ENCODE data around the gene PRUNE2.

PRUNE2 gene

DNA sequence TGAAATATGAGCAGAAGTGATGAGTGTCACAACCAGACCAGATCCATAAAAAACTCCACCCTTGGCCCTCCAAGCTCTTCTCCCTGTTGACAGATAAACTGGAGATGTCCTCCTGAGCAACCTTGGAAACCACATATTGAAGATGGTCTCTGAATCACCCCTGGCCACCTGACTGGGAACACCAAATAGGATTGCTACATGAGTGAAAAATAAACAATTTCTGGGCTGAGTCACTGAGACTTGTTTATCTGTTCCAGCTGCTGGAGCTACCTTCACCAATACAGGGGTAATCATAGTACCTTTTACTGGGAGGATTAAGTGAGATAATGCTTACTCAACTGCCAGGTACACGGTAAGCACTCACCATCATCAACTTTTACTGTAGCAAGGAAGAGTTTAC lies 88.4 kb downstream of the PRUNE2 start:
- H3K4me1 Mint-ChIP-seq (ENCODE audit: low read depth), result no peaks in the 10 kb centered on the region
- H3K4me3 Mint-ChIP-seq, result no peak overlapping the region
- no peaks in the 10 kb centered on the region for H3K36me3 Mint-ChIP-seq (ENCODE audit: low read depth)
- no peak overlapping the region for H3K27ac Mint-ChIP-seq
- H3K9me3 Mint-ChIP-seq, result no peaks in the 10 kb centered on the region
- H3K27me3 Mint-ChIP-seq (ENCODE audit: low read depth), result peaks cover 4% of the 10 kb centered on the region

DNA sequence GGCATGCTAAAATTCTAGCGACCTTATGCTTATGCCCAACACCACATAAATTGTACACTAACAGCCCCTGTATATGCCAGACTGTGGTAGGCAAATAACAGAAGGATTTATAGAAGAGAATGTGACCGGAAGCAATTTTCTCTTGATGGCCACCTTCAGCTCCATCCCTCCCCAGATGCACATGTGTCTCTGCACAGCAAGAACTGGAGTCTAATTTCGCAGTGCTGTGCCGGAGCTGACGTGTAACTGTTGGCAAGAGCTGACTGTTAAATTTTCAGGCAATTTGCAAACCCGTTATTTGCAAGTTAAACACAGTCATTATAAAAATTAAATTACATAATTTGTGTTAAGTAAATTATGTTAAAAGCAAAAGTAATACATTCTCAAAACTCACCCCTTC lies 93.3 kb downstream of the PRUNE2 start:
- Mint-ChIP-seq H3K4me1 (ENCODE audit: low read depth) (no peaks in the 10 kb centered on the region), H3K27ac (no peak overlapping the region), H3K9me3 (no peaks in the 10 kb centered on the region), H3K36me3 (ENCODE audit: low read depth) (no peaks in the 10 kb centered on the region), H3K4me3 (no peak overlapping the region), H3K27me3 (ENCODE audit: low read depth) (peaks cover 8% of the 10 kb centered on the region)

DNA sequence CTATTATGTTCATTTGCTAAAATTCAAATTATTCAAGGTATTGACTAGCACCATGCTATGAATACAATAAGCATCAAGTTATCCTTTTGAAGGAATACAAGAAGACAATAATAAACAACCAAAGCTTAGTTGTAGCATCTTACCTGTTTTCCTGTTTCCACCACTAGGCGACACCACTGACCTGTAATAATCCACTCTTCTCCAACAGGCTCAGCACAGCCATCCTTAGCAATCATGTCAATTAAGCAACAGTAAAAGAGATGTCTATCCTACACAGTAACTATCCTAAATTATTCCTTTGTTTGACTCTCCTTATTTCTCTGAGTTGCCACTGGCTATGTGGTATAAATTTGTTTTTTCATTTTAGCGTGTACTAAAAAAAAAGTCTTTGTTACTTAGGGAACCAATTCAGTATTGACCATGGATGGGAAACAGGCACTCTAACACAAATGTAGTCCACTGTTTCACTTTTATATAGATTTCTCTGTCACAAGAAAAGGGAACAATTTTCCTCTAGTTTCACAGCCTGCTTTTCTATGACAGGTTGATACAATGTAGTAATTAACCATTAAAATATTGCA lies 95.4 kb downstream of the PRUNE2 start:
- H3K4me1 Mint-ChIP-seq (ENCODE audit: low read depth), result no peaks in the 10 kb centered on the region
- H3K36me3 Mint-ChIP-seq (ENCODE audit: low read depth), result no peaks in the 10 kb centered on the region
- H3K4me3 Mint-ChIP-seq, result no peak overlapping the region
- peaks cover 4% of the 10 kb centered on the region for H3K27me3 Mint-ChIP-seq (ENCODE audit: low read depth)
- H3K9me3 Mint-ChIP-seq, result no peaks in the 10 kb centered on the region
- H3K27ac Mint-ChIP-seq, result no peak overlapping the region

DNA sequence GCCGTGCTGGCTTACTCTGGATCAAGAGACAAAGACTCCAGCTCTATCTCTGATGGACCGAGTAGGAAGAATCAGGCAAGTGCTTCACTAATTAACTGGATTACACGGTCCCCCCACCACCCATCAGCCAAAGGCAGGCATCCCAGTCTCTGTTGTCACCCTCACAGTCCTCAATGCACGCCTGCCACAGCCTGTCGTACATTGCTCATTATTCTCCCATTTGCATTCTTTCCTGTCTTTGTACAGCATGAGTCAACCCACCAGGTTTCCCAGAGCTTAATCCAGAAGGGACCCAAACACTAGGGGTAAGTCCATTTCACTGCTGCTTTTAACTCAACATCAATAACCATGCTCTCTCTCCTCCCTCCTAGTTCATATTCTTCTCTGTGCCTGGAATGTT lies 97.3 kb downstream of the PRUNE2 start:
- Mint-ChIP-seq H3K27ac (no peak overlapping the region), H3K4me3 (no peak overlapping the region), H3K4me1 (ENCODE audit: low read depth) (no peaks in the 10 kb centered on the region), H3K27me3 (ENCODE audit: low read depth) (peaks cover 4% of the 10 kb centered on the region), H3K9me3 (no peaks in the 10 kb centered on the region), H3K36me3 (ENCODE audit: low read depth) (no peaks in the 10 kb centered on the region)

DNA sequence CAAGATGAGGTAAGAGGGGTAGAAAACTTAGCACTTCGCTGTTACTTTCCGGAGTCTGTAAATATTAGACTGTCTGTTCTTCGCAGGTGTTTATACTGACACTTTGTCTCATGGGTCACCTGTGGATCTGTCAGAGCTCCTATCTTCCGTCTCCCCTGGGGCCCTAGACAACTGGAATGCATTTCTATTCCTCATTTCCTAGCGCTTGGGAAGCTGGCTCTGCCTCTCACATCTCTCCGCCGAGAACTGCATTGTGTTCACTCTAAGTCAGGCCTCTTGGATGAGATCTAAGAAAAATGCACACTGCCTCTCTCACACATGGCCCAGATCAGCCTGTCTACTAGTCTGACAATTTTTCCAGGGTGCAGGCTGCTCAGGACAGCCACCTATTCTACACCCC lies 102.2 kb downstream of the PRUNE2 start:
- Mint-ChIP-seq H3K27ac (no peak overlapping the region), H3K4me1 (ENCODE audit: low read depth) (no peaks in the 10 kb centered on the region), H3K4me3 (no peak overlapping the region), H3K36me3 (ENCODE audit: low read depth) (no peaks in the 10 kb centered on the region), H3K27me3 (ENCODE audit: low read depth) (peaks cover 8% of the 10 kb centered on the region), H3K9me3 (no peaks in the 10 kb centered on the region)

DNA sequence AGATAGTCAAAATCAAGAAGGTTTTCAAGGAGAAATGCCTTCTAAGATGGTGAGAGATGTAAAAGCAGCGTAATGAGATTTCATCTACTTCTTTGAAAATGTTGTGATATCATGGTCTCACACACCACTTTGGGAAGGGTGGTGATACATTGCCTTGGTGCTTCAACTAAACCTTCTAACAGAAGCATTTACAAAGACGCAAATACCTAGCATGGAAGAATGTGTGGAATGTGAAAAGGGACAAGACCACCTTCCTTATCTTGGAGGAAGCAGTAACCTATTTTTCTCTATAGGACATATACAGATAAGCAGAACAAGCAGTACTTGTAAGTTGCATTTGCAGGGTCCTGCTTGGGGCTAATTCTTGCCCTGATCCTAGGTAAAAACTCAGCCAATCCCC lies 102.8 kb downstream of the PRUNE2 start:
- Mint-ChIP-seq H3K4me1 (ENCODE audit: low read depth) (no peaks in the 10 kb centered on the region), H3K4me3 (no peak overlapping the region), H3K27ac (no peak overlapping the region), H3K27me3 (ENCODE audit: low read depth) (peaks cover 8% of the 10 kb centered on the region), H3K36me3 (ENCODE audit: low read depth) (no peaks in the 10 kb centered on the region), H3K9me3 (no peaks in the 10 kb centered on the region)

DNA sequence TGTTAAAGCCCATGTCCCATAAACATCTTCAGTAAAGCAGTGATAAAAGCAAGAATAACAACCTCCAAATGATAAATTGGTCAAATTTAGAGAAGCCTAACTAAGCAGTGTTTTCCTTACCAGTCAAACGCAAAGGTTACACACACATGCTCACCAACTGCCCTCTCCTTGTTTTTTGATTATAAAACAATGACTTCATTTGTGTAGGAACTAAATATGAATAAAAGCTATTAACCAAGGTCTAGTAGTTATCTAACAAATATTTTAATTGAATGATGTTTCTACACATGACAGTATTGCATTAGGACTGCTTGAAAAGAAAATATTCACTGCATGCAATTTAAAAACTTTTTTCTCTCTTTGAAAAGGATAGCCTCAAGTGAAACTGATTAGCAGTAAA lies 105.0 kb downstream of the PRUNE2 start:
- no peaks in the 10 kb centered on the region for H3K36me3 Mint-ChIP-seq (ENCODE audit: low read depth)
- no peak overlapping the region for H3K27ac Mint-ChIP-seq
- peaks cover 8% of the 10 kb centered on the region for H3K27me3 Mint-ChIP-seq (ENCODE audit: low read depth)
- no peaks in the 10 kb centered on the region for H3K9me3 Mint-ChIP-seq
- H3K4me1 Mint-ChIP-seq (ENCODE audit: low read depth), result no peaks in the 10 kb centered on the region
- H3K4me3 Mint-ChIP-seq, result no peak overlapping the region

DNA sequence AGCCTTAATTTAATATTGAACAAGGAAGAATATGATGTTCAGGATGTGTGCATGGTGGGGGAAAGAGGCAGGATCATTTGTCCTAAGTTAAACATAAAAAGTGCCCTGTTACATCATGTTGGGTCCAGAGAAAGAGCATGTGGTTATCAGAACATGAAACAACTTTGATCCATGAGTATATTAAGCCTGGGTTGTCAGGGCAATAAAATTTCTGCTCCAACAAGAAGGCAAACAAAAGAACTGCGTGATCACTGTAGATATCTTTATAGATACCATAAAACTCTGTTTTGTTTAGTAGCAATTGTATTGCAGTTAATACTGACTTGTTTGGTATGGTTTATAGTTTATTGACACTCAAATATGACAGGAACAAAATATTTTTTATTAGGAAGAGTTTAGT lies 106.4 kb downstream of the PRUNE2 start:
- Mint-ChIP-seq H3K4me3 (no peak overlapping the region), H3K27ac (no peak overlapping the region), H3K36me3 (ENCODE audit: low read depth) (no peaks in the 10 kb centered on the region), H3K4me1 (ENCODE audit: low read depth) (no peaks in the 10 kb centered on the region), H3K9me3 (no peaks in the 10 kb centered on the region), H3K27me3 (ENCODE audit: low read depth) (peaks cover 8% of the 10 kb centered on the region)

DNA sequence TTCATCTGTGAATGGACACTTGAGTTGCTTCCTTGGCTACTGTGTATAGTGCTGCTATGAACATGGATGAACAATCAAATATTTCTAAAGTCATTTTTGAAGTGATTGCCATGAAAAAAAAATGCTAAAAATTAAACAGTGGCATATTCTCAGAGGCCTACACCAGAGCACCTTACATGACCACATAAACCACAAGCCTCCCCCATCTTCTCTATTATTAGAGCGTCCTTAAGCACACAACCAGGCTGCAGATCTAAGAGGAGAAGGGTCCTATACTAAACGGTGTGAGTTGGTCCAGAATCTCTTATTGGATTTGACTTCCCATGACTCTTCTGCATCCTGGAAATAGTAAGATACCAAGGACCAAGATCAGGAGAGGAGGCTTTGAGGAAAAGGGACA lies 107.4 kb downstream of the PRUNE2 start:
- H3K4me3 Mint-ChIP-seq, result no peak overlapping the region
- H3K27ac Mint-ChIP-seq, result no peak overlapping the region
- peaks cover 8% of the 10 kb centered on the region for H3K27me3 Mint-ChIP-seq (ENCODE audit: low read depth)
- H3K9me3 Mint-ChIP-seq, result no peaks in the 10 kb centered on the region
- no peaks in the 10 kb centered on the region for H3K4me1 Mint-ChIP-seq (ENCODE audit: low read depth)
- no peaks in the 10 kb centered on the region for H3K36me3 Mint-ChIP-seq (ENCODE audit: low read depth)

DNA sequence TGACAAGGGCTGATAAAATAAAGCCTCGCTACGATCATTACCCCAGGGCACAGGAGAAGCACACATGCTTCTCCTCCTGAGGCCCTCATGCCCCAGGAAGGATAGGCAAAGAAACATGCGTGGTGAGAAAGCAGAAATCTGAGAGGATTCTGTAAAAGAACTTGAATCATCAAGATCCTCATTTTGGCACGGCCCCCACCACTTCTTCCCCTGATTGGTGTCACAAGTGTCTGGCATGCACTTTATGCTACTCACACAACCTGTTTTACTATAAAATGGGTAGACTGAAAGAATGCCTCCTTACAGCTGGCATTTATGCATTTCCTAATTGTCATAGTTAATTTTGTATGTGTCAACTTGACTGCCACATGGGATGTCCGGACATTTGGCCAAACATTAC lies 109.6 kb downstream of the PRUNE2 start:
- no peaks in the 10 kb centered on the region for H3K4me1 Mint-ChIP-seq (ENCODE audit: low read depth)
- H3K27me3 Mint-ChIP-seq (ENCODE audit: low read depth), result no peaks in the 10 kb centered on the region
- H3K36me3 Mint-ChIP-seq (ENCODE audit: low read depth), result no peaks in the 10 kb centered on the region
- H3K9me3 Mint-ChIP-seq, result no peaks in the 10 kb centered on the region
- no peak overlapping the region for H3K4me3 Mint-ChIP-seq
- no peak overlapping the region for H3K27ac Mint-ChIP-seq

DNA sequence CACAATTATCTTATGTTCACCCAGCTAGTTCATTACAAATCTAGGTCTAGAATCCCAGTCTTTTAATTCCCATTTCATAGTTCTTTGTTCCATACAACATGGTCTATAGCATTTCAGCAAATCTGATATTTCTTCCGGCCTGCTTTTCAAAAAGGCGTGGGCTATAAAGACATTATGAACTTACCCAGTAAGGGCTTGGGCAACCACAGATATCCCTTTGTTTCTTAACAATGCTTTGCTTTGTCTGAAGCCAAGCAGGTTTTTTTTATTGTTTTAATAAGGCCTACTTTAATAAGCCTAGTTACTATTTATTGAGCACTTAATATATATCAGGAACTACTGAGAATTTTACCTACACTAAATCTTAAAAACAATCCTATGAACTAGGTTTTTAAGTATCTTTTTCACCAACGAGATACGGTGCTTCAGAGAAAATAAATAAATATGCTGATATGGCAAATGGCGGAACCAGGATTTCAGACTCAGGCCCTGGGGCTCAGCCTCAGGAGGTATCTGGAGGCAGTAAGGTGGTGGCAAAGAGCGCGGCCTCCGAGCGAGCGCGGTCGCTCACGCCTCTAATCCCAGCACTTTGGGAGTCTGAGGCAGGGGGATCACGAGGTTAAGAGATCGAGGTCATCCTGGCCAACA lies 112.0 kb downstream of the PRUNE2 start:
- Mint-ChIP-seq H3K36me3 (ENCODE audit: low read depth) (no peaks in the 10 kb centered on the region), H3K27ac (no peak overlapping the region), H3K4me3 (no peak overlapping the region), H3K9me3 (no peaks in the 10 kb centered on the region), H3K4me1 (ENCODE audit: low read depth) (no peaks in the 10 kb centered on the region), H3K27me3 (ENCODE audit: low read depth) (no peaks in the 10 kb centered on the region)

DNA sequence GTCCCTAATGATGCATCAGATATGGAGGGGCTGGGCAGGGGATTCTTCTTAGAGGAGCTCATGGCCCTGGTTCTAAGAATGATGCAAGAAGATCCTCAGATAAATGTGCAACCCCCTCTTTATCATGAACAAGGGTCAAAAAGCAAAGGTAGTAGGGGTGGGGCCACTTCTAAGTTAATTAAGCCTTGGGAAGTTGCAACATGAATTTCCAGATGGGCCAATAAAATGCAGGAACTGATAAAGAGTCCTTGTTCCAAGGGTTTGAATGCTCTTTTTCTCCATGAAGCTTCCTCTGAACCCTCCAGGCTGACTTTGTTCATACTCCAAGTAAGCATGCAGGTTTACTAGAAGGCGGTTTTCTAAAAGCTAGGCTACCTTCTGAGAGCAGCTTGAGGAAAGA lies 116.1 kb downstream of the PRUNE2 start:
- Mint-ChIP-seq H3K27me3 (ENCODE audit: low read depth) (peaks cover 12% of the 10 kb centered on the region), H3K9me3 (no peaks in the 10 kb centered on the region), H3K4me1 (ENCODE audit: low read depth) (no peaks in the 10 kb centered on the region), H3K4me3 (no peak overlapping the region), H3K27ac (no peak overlapping the region), H3K36me3 (ENCODE audit: low read depth) (no peaks in the 10 kb centered on the region)

DNA sequence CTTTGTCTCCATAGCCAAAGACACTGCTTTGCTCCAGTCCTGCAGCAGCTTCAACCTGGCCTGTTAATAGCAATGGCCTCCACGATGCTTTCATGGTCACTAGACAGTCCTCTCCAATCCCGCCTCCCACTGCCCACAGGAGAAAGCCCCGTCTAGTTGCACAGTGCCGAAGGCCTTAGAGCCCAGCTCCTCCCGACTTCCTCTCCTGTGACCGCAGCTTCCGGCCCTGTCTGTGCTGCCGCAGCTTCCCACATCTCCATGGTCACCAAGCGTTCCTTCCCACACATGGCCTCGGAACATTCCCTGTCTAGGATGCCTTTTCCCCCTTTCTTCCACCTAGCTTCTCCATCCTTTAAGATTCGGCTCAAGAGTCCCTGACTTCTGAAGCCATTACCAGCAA lies 118.2 kb downstream of the PRUNE2 start:
- no peaks in the 10 kb centered on the region for H3K36me3 Mint-ChIP-seq (ENCODE audit: low read depth)
- H3K27ac Mint-ChIP-seq, result no peak overlapping the region
- H3K4me1 Mint-ChIP-seq (ENCODE audit: low read depth), result no peaks in the 10 kb centered on the region
- peaks cover 12% of the 10 kb centered on the region for H3K27me3 Mint-ChIP-seq (ENCODE audit: low read depth)
- H3K9me3 Mint-ChIP-seq, result no peaks in the 10 kb centered on the region
- no peak overlapping the region for H3K4me3 Mint-ChIP-seq

DNA sequence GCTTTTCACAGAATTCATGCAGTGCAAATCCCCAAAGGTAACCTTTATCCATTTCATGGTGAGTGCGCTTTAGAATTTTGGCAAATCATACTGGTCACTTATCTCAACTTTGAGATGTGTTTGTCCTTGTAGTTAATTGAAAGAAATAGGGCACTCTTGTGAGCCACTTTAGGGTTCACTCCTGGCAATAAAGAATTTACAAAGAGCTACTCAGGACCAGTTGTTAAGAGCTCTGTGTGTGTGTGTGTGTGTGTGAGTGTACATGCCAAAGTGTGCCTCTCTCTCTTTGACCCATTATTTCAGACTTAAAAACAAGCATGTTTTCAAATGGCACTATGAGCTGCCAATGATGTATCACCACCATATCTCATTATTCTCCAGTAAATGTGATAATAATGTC lies 120.4 kb downstream of the PRUNE2 start:
- Mint-ChIP-seq H3K4me3 (no peak overlapping the region), H3K36me3 (ENCODE audit: low read depth) (no peaks in the 10 kb centered on the region), H3K9me3 (no peaks in the 10 kb centered on the region), H3K27ac (no peak overlapping the region), H3K27me3 (ENCODE audit: low read depth) (peaks cover 12% of the 10 kb centered on the region), H3K4me1 (ENCODE audit: low read depth) (no peaks in the 10 kb centered on the region)

DNA sequence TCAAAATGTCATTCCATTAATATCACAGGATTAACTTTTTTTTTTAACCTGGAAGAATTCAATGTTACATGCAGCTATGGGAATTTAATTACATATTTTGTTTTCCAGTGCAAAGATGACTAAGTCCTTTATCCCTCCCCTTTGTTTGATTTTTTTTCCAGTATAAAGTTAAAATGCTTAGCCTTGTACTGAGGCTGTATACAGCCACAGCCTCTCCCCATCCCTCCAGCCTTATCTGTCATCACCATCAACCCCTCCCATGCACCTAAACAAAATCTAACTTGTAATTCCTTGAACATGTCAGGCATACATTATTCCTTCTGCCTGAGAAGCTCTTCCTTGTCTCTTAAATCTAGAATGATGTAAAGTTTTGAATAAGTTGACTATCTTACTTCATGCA lies 121.0 kb downstream of the PRUNE2 start:
- Mint-ChIP-seq H3K4me3 (no peak overlapping the region), H3K27ac (no peak overlapping the region), H3K27me3 (ENCODE audit: low read depth) (peaks cover 12% of the 10 kb centered on the region), H3K9me3 (no peaks in the 10 kb centered on the region), H3K36me3 (ENCODE audit: low read depth) (no peaks in the 10 kb centered on the region), H3K4me1 (ENCODE audit: low read depth) (no peaks in the 10 kb centered on the region)

Data from T-helper 1 cell treated with Interleukin-12 subunit alpha and Interleukin-12 subunit beta and Interleukin-4 antibody, amounts not matched to agents 30 μg/mL and 1 μg/mL, for 36 hours (primary cell).